IPS-18a (cell line): ENCODE results near the gene EEPD1.
"Not testable (repeated sequence)": the region's sequence is repeated elsewhere in the genome, so short reads cannot be mapped to it uniquely, and the experiment has no call there.

ENCODE experiments used
- H3K27ac ChIP-seq: one replicate; pipeline ENCODE4 v1.5.1; 2013; ENCODE audit warnings: low read length
- H3K27me3 ChIP-seq: one replicate; pipeline ENCODE4 v1.6.1; 2013; ENCODE audit warnings: mild to moderate bottlenecking, low read length; ENCODE audit not compliant: control insufficient read depth, insufficient read depth
- H3K36me3 ChIP-seq: one replicate; pipeline ENCODE4 v1.6.1; 2013; ENCODE audit warnings: low read depth, low read length; ENCODE audit not compliant: control insufficient read depth
- H3K4me1 ChIP-seq: one replicate; pipeline ENCODE4 v1.6.1; 2013; ENCODE audit warnings: low read depth, low read length; ENCODE audit not compliant: control insufficient read depth
- H3K4me3 ChIP-seq: one replicate; pipeline ENCODE4 v1.5.1; 2013; ENCODE audit warnings: low read length
- H3K9ac ChIP-seq: one replicate; pipeline ENCODE4 v1.6.1; 2013; ENCODE audit warnings: mild to moderate bottlenecking, low read length, moderate library complexity
- H3K9me3 ChIP-seq: one replicate; pipeline ENCODE4 v1.6.1; 2013; ENCODE audit warnings: low read depth, low read length; ENCODE audit not compliant: control insufficient read depth

Gene EEPD1

GRCh38 chr7:36148422-36149065 is 4.5 kb upstream of the EEPD1 start:
- Histone ChIP-seq H3K9ac (no peak overlapping the region), H3K27ac (no peak overlapping the region), H3K9me3 (no peaks in the 10 kb centered on the region), H3K4me3 (no peak overlapping the region), H3K36me3 (no peaks in the 10 kb centered on the region), H3K27me3 (peaks cover under 1% of the 10 kb centered on the region), H3K4me1 (peaks cover 10% of the 10 kb centered on the region)

DNA sequence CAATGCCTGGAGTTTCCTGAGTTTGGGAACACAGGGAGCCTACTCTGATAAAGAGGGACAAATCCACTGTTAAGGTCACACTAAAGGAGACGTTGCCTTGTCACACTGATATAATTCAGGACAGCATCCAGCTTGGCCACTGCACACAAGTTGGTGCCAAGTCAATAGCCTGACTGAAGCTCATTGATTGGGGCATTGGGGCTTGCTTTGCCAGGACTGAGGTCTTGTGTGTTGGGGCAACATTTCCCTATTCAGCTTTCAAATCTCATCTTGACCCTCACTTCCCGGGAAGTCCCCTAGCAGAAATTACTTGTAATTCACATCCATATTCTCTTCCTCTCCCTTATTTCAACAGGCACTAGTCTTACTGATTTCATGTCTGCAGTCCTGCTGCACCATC is 3.8 kb upstream of the EEPD1 start:
- H3K27me3 ChIP-seq, H3K4me3 ChIP-seq, H3K27ac ChIP-seq, H3K9me3 ChIP-seq, H3K36me3 ChIP-seq, H3K9ac ChIP-seq: not testable (repeated sequence)
- peaks cover 12% of the 10 kb centered on the region for H3K4me1 ChIP-seq

- Histone ChIP-seq H3K4me3 (no peak overlapping the region), H3K27ac (no peak overlapping the region), H3K36me3 (no peaks in the 10 kb centered on the region), H3K27me3 (peaks cover 9% of the 10 kb centered on the region), H3K9me3 (no peaks in the 10 kb centered on the region), H3K9ac (no peak overlapping the region), H3K4me1 (peaks cover 13% of the 10 kb centered on the region)
Observed at GRCh38 chr7:36149694-36150452, 3.2 kb upstream of the EEPD1 start.

DNA sequence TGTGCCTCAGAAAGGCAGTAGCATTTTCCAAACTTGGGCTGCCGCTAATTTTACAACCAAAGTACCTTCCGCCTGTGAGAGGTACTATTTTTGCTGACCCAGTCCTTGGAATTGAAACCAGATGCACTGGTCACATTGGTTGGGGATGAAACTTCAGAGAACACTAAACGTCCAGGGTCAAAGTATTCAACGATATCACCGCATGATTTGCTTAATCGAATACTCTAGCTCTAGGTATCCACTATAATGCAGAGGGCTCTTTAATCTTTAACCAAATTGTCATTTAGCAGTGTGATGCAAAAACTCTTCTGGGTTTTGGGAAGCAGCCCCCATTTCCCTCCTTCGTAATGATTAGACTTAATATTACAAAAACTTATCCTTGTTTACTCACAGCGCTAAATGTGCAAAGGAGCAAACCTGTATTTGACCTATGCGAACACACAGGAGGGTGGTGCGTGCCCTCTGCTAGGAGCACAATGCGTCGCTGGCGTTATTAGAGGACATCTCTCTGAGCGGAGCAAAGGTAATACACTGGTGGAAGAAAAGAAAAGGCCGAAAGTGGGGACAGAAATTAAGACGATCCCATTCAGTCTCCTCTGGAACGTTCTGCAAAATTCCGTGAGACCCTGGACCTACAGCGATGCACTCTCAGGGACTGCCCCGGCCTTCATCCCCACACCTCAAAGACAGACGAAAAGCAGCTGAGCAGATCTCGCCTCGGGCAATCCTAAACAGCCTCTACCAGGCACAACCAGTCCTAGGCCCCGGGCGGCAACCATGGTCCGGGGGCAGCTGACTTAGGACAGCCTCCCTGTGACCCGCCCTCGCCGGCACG is 916 bp upstream of the EEPD1 start:
- H3K36me3 ChIP-seq: no peaks in the 10 kb centered on the region
- peak overlapping the region; percentile 52 for H3K4me3 ChIP-seq
- H3K27ac ChIP-seq: no peak overlapping the region
- peak overlapping the region; percentile 48 for H3K9ac ChIP-seq
- H3K27me3 ChIP-seq: peaks cover 9% of the 10 kb centered on the region
- H3K4me1 ChIP-seq: peaks cover 25% of the 10 kb centered on the region
- H3K9me3 ChIP-seq: no peaks in the 10 kb centered on the region

- Histone ChIP-seq H3K9ac (peak overlapping the region; percentile 38), H3K27me3 (peaks cover 9% of the 10 kb centered on the region), H3K36me3 (no peaks in the 10 kb centered on the region), H3K4me1 (peaks cover 25% of the 10 kb centered on the region), H3K9me3 (no peaks in the 10 kb centered on the region), H3K27ac (no peak overlapping the region), H3K4me3 (peak overlapping the region; percentile 79)
Observed at GRCh38 chr7:36153571-36154097, 580 bp downstream of the EEPD1 start.

DNA sequence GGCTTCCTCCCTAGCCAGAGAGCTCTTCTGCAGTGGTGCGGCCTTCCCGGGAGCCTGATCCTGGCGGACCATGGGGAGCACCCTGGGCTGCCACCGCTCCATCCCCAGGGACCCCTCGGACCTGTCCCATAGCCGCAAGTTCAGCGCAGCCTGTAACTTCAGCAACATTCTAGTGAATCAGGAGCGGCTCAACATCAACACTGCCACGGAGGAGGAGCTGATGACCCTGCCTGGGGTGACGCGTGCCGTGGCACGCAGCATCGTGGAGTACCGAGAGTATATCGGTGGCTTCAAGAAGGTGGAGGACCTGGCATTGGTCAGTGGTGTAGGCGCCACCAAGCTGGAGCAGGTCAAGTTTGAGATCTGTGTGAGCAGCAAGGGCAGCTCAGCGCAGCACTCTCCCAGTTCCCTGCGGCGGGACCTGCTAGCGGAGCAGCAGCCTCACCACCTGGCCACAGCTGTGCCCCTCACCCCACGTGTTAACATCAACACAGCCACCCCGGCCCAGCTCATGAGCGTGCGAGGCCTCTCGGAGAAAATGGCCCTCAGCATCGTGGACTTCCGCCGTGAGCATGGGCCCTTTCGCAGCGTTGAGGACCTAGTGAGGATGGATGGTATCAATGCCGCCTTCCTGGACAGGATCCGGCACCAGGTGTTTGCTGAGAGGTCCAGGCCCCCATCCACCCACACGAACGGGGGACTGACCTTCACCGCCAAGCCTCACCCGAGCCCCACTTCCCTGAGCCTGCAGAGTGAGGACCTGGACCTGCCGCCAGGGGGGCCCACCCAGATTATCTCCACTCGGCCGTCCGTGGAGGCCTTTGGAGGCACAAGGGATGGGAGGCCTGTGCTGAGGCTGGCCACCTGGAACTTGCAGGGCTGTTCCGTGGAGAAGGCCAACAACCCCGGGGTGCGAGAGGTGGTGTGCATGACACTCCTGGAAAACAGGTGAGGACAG is 1.5 kb downstream of the EEPD1 start:
- Histone ChIP-seq H3K9me3 (no peaks in the 10 kb centered on the region), H3K27me3 (peaks cover 9% of the 10 kb centered on the region), H3K9ac (no peak overlapping the region), H3K27ac (no peak overlapping the region), H3K36me3 (no peaks in the 10 kb centered on the region), H3K4me1 (peaks cover 25% of the 10 kb centered on the region), H3K4me3 (peak overlapping the region; percentile 79)

DNA sequence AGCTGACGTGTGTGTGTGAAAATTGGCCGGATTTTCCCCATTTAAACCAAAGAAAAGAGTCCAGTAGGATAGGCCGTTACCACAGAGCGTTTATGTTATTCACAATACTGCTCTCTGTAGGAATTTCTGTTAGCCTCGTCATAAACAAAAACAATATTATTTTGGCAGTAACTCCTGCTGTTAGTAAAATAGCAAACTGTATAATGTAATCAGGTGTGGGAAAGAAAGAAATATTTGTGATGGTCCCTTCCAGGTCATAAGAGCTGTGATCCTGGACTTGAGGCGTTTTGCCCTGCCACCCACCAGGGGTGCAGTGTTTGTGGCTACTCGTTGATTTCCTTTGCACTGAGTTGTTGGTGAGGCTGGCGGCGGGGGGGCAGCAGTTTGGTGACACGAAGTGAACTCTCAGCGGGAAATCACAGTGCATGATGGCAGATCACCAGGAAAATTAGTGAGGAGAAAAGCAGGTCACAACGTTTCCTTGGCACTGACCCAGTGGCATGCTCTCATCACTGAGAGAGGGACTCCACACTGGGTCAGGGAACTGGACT is 2.8 kb downstream of the EEPD1 start:
- H3K4me1 ChIP-seq: peaks cover 25% of the 10 kb centered on the region
- no peaks in the 10 kb centered on the region for H3K36me3 ChIP-seq
- H3K9me3 ChIP-seq: no peaks in the 10 kb centered on the region
- H3K4me3 ChIP-seq: peak overlapping the region; percentile 9
- no peak overlapping the region for H3K9ac ChIP-seq
- H3K27me3 ChIP-seq: peaks cover 9% of the 10 kb centered on the region
- H3K27ac ChIP-seq: no peak overlapping the region

DNA sequence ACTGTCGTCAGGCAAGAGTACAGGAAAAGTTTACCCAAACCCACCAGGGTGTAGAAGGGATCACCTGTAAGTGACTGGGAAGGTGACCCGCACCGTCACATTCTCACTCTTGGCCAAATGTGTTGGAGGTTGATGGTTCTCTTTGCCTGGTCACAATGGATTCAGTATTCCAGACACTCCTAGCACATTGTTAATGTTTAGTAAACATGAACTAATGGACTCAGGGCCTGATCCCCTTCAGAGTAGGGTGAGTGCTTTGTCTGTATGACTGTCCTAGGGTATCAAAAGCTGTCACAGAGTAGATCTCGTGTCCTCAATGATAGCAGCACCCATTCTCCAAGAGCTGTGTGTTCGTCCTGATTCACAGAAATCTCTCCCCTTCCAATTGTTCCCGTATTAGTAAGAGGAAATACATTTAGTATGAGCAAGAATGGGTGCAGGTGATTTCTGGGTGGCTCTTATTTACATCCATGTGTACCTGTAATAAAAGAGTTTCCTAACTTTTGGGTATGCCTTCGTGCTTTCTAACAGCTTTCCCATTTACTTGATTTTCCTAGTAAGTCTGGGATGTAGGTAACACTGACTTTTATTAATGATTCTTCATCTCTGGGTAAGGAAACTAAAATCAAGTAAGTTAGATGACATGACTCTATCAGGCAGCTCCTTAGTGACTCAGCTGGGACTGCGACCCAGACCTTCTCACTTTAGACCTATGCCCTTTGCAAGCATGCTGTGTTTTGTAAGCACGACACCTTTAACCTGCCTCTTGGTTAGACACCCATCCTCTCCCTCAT is 4.7 kb downstream of the EEPD1 start:
- H3K27ac ChIP-seq: no peak overlapping the region
- no peaks in the 10 kb centered on the region for H3K9me3 ChIP-seq
- no peak overlapping the region for H3K4me3 ChIP-seq
- H3K9ac ChIP-seq: no peak overlapping the region
- H3K27me3 ChIP-seq: peaks cover 9% of the 10 kb centered on the region
- no peaks in the 10 kb centered on the region for H3K36me3 ChIP-seq
- peaks cover 18% of the 10 kb centered on the region for H3K4me1 ChIP-seq

DNA sequence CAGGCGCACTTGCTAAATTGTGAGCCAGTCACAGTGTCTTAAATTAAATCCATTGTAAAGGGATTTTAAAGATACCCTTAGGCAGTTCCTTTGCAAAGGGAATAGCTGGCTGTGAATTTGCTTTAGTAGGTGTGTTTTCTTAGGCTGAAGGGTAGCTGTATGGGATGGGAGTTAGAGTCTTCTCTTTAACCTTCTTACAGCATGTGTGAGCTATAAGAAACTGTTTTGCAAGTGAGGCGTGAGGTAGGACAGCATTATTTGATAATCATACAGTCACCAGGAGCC is 5.2 kb downstream of the EEPD1 start:
- no peaks in the 10 kb centered on the region for H3K9me3 ChIP-seq
- peaks cover 9% of the 10 kb centered on the region for H3K27me3 ChIP-seq
- H3K4me3 ChIP-seq: no peak overlapping the region
- no peak overlapping the region for H3K27ac ChIP-seq
- H3K4me1 ChIP-seq: peaks cover 18% of the 10 kb centered on the region
- no peaks in the 10 kb centered on the region for H3K36me3 ChIP-seq
- H3K9ac ChIP-seq: no peak overlapping the region

DNA sequence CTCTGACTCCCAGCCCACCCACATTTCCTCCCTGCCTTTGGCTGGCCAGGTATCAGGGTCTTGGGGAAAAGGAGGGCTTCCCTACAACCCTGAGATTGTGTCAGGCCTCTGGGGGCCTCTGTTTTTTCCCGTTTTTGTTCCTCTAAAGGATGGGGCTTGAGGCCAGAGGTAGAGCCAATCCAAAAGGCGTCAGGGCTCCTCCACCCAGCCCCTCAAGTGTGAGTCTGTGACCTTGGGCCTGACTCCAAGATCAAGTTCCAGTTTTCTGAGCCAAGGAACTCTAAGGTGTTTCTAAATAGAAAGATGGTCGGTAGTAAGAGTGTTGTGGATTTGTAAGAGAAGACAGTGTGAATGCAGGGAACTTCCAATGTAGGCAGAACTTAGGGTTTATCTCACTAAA is 6.6 kb downstream of the EEPD1 start:
- Histone ChIP-seq H3K4me3 (no peak overlapping the region), H3K27me3 (no peaks in the 10 kb centered on the region), H3K4me1 (peaks cover 14% of the 10 kb centered on the region), H3K9me3 (no peaks in the 10 kb centered on the region), H3K9ac (no peak overlapping the region), H3K36me3 (no peaks in the 10 kb centered on the region), H3K27ac (no peak overlapping the region)
